Iris pigment epithelial cell (primary cell): ENCODE results near the gene OR6Q1.

Experiments
- DNase-seq: peaks from one replicate; pipeline ENCODE4 v3.0.0-alpha.2; 2011; ENCODE audit warnings: low read depth

The OR6Q1 gene

DNA sequence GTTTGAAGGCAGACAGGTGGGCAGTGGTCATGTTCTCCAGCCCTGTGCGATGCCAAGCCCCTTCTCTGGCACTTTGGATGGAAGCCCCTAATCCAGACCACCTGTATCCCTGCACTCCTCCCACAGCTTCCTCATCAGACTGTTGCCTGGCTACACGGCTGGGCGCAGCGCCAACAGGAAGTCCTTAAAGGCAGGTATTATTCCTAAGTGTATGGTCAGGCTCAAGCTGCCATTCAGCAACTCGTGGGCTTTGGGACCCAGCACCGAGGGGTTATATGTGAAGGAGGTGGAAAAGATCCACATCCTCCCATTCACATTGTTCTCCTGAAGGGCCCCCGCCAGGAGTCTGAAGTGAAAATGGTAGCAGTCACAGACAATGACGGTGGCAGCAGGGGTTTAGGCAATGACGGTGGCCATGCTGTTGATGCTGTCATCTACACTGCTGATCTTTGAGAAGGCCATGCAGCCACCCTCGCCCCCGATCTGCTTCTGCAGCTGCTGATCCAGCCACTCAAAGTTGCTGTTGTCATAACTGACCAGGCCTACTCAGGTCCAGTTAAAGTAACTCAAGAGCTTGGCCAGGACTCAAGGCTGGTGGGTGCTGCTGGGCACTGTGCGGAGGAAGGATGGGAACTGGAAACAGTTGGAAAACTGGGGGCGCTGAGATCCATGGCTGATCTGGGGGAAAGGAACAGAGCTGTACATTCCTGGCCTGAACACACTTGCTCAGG lies 27.7 kb downstream of the OR6Q1 start:
- no peak for DNase-seq

DNA sequence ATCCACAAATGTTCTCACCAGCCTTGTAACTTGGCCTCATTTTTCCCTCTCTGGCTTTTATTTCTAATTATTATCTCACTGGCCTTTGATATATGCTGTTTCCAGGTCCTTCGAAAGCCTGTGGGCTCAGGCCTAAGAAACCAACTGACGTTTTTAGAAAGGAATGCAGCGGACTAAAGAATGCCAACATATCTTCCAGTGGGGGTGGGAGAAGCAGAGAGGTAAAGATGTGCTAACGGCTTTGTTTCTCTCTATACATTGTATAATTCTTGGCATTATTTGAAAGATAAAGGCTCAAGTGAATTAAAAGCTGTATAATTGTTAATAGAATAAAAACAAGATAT lies 28.2 kb downstream of the OR6Q1 start:
- peak; percentile 91 for DNase-seq

DNA sequence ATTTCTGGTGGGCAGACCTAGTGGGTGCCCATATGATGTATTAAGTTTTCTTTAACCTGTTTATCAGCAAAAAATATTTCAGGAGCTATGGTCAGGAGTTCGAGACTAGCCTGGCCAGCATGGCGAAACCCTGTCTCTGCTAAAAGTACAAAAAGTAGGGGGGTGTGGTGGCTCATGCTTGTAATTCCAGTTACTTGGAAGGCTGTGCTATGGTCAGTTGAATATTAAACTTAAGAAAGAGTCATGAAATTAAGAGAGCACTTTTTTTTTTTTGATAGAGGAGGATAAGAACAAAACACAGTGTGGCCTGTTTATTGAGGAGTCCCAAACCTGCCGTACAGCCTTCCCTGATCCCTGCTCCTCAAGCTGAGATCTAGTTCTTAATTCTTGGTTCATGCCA lies 29.8 kb downstream of the OR6Q1 start:
- no peak for DNase-seq

DNA sequence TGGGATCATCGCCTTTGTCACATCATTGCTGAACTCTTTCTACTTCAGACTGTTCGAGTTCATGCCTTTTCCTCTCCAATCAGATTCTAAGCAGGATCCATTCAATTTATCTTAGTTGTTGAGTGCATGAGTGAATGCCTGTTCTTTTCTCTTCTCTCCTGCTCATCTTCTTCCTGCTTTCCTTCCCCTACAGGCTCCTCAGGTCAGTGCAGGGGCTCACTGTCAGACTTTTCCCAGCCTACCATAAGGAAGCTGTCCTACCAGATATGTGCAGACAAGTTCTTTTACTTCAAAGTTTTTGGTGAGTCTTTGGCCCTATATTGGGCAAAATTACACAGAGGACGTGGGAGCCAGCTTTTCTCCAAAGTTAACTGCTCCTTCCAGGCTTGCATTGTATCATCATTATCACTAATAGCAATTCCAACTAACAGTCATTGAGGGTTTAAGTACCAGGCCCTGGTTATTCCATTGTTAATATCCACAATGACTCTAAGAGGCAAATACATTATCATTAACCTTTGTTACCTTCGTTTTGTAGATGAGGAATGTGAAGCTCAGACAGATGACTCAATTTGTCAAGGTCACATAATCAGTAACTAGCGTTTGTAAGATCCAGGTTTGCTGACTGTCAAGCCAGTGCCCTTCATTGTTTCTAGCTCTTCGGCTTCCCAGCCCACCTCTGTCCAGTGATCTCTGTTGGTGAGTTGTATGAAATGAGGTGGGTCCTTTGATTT lies 30.4 kb downstream of the OR6Q1 start:
- DNase-seq, result no peak

DNA sequence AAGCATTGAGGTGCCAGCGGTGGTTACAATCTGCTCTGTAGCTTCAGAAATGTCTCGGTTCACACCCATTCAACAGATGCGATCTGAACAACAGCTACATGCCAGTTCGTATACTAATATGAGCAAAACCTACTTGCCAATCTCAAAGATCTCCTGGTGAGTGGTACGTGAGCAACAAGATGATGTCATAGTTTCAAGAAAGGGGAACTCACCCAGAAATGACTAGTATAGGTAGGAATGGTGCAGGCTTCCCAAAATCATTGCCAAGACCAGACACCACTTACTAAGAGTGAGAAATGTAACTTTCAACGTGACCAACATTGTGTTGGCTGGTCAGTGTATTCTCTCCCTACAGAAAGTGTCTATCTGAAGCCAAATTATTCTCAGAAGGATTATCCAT lies 31.1 kb downstream of the OR6Q1 start:
- peak; percentile 76 for DNase-seq

DNA sequence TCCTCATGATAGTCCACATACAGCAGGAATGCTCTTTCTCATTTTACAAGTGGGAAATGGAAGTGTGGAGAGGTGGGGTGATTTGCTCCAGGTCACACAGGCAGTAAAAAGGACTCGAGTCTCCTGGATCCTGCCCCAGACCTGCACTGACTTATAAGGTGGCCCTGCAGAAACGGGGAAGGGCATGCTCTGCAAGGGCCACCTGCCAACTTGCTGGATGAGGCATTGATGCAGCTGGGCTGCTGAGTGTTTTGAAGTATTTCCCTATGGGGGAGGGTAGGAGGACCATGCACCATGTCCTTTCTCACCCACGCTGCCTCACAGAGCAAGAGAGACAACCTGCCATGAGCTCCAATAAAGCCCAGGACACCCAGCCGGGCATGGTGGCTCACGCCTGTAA lies 36.9 kb downstream of the OR6Q1 start:
- DNase-seq, result no peak

DNA sequence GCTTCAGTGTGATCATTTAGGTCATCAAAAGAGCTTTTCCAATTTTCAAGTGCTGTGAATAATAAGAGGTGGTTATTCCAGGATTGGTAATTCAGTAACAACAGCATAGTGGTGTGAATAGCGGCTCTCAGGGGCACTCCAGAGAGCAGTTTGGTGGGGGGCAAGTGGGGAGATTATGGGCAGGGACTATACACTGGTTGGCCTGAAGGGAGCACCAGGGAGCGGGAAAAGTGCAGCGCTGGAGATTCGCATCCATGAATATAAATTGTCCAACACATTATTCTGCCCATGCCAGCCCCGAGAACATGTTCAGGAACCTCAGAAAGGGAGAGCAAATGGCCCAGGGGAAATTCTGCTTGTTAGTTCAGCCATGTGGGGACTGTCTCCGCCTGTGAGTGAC lies 37.9 kb downstream of the OR6Q1 start:
- no peak for DNase-seq

DNA sequence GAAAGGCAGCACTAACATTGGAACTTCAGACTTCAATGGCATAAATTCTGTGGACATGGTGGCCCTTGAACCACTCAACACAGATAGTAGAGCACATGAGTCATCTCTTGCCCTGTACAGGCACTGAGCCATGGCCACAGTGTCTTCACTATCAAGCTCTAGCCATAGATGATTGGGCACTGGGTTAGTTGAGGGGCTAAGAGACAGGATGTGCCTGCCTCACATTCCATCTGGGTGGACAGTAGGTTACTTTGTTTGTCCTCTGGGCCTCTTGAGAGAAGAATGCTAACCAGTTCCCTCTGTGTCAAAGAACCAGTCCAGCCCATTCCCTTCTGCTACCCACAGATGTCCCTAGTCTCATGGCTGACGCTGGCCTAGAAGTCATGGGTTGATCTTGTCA lies 39.8 kb downstream of the OR6Q1 start:
- DNase-seq, result no peak

DNA sequence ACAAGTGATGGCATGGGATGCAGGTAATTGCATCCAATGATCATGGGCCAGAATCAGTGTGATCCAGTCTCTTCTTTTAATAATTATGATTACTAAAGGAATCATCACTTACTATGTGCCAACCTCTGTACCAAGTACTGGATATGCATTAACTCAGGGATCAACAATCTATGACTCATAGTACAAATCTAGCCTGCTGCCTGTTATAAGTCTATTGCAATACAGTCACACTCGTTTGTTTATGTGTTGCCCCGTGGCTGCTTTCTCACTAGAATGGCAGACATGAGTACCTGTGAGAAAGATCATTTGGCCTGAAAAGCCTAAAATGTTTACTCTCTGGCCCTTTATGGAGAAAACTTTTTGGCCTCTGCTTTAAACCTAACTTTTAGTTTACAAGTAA lies 45.0 kb downstream of the OR6Q1 start:
- peak; percentile 69 for DNase-seq
